GM10847 (cell line): ENCODE results near the gene RBM19.

ENCODE experiments used
- POLR2A ChIP-seq: IDR thresholded peaks from 2 replicates; pipeline ENCODE4 v1.6.1; 2011; ENCODE audit not compliant: insufficient read length; ENCODE audit errors: extremely low read depth

Gene RBM19

GRCh38 chr12:113794774-113795173 is 171.4 kb downstream of the RBM19 start:
- TF ChIP-seq POLR2A = no peak

GRCh38 chr12:113793250-113793649 is 172.9 kb downstream of the RBM19 start:
- TF ChIP-seq POLR2A = no peak

- no peak for TF ChIP-seq POLR2A
Observed at GRCh38 chr12:113792450-113792849, 173.7 kb downstream of the RBM19 start.

- TF ChIP-seq POLR2A = no peak
Observed at GRCh38 chr12:113788020-113788856, 177.9 kb downstream of the RBM19 start.

- no peak for TF ChIP-seq POLR2A
Observed at GRCh38 chr12:113786107-113786506, 180.0 kb downstream of the RBM19 start.

- no peak for TF ChIP-seq POLR2A
Observed at GRCh38 chr12:113783811-113784210, 182.3 kb downstream of the RBM19 start.

- TF ChIP-seq POLR2A = no peak
Observed at GRCh38 chr12:113782873-113783272, 183.3 kb downstream of the RBM19 start.

- no peak for TF ChIP-seq POLR2A
Observed at GRCh38 chr12:113781415-113782198, 184.5 kb downstream of the RBM19 start.

- TF ChIP-seq POLR2A = no peak
Observed at GRCh38 chr12:113779774-113780173, 186.4 kb downstream of the RBM19 start.

- no peak for TF ChIP-seq POLR2A
Observed at GRCh38 chr12:113778432-113779132, 187.5 kb downstream of the RBM19 start.

GRCh38 chr12:113777751-113778150 is 188.4 kb downstream of the RBM19 start:
- TF ChIP-seq POLR2A = no peak

- no peak for TF ChIP-seq POLR2A
Observed at GRCh38 chr12:113776536-113776935, 189.6 kb downstream of the RBM19 start.

- no peak for TF ChIP-seq POLR2A
Observed at GRCh38 chr12:113774526-113774925, 191.6 kb downstream of the RBM19 start.

GRCh38 chr12:113772505-113773030 is 193.6 kb downstream of the RBM19 start:
- TF ChIP-seq POLR2A = no peak

GRCh38 chr12:113770389-113770865 is 195.7 kb downstream of the RBM19 start:
- TF ChIP-seq POLR2A = no peak
